Measurements from ENCODE around the gene ACTG2.

ACTG2 gene

DNA sequence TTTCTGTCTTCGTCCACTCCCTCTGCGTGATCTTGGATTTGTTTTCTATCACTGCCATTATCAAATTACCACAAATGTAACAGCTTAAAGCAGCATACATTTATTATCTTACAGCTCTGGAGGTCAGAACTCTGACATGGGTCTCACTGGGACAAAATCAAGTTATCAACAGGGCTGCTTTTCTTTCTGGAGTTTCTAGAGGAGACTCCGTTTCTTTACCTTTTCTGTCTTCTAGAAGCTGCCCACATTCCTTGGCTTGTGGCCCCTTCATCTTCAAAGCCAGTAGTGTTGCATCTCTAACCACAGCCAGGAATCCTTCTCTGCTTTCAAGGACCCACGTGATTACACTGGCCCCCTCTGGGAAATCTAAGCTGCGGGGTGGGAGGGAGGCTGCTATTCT is 70.0 kb downstream of the ACTG2 start:
- H3K27ac ChIP-seq, result no peak overlapping the region
- TF ChIP-seq, protein P1, sequence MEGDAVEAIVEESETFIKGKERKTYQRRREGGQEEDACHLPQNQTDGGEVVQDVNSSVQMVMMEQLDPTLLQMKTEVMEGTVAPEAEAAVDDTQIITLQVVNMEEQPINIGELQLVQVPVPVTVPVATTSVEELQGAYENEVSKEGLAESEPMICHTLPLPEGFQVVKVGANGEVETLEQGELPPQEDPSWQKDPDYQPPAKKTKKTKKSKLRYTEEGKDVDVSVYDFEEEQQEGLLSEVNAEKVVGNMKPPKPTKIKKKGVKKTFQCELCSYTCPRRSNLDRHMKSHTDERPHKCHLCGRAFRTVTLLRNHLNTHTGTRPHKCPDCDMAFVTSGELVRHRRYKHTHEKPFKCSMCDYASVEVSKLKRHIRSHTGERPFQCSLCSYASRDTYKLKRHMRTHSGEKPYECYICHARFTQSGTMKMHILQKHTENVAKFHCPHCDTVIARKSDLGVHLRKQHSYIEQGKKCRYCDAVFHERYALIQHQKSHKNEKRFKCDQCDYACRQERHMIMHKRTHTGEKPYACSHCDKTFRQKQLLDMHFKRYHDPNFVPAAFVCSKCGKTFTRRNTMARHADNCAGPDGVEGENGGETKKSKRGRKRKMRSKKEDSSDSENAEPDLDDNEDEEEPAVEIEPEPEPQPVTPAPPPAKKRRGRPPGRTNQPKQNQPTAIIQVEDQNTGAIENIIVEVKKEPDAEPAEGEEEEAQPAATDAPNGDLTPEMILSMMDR (conservative IDR thresholded peaks at IDR 0.05; ENCODE audit: low read depth), result no peak
- no peak for DNase-seq (ENCODE audit: low spot score)
- ChIA-PET POLR2A (ENCODE audit: low non-redundant PET) (no interaction called here), CTCF (no interaction called here)

DNA sequence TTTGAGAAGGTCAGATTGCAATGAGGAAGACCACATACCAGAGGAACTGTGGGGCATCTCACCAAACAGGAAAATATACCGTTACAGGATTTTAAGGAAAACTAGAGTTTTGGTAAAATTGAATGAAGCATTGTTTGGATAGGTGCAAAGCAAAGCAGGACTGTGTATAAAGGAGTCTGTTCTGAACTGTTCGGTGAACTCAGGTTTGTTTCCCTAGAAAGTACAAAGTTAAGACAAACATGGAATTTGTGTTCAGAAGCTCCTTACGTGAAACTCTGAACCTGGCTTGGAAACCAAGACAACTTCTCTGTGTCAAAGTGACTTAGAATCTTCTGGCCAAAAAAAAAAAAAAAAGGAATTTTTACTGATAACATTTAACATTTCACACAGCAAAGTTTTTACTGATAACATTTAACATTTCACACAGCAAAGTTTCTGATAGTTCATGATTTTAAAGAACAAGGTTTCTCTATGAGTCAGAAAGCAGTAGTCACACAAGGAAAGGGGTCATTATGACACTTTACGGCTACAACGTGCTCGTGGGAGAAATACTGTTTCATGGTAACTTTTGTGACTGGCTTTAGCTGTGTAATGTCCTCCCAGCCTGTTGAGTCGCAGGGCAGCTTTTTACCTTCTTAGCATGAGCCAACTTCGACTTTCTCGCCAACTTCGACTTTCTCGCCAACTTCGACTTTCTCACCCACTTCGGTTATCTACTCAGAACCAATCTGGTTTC is 70.7 kb downstream of the ACTG2 start:
- POLR2A ChIA-PET (ENCODE audit: low non-redundant PET), result no interaction called here
- H3K27ac ChIP-seq, result no peak overlapping the region
- DNase-seq (ENCODE audit: low spot score), result no peak
- TF ChIP-seq, protein P1 (conservative IDR thresholded peaks at IDR 0.05; ENCODE audit: low read depth), result no peak
- CTCF ChIA-PET, result no interaction called here

DNA sequence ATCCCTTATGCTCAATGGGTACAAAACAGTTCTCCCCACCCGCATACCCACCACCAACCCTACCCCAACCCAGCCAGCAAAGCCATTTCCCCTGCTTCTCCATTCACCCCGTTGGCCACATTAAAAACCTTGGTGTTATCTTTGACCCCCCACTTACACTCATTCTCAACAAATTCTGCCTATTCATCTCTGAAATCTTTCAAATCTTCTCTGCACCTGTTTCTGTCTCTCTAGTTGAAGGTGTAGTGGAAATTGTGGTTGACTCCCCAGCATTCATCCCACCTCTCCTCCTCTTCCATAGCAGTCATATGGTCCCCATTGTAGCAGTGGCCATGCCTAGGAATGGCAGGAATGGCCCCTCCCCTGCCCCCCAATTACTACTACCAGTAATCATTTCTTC is 71.4 kb downstream of the ACTG2 start:
- POLR2A ChIA-PET (ENCODE audit: low non-redundant PET), result no interaction called here
- DNase-seq (ENCODE audit: low spot score), result no peak
- CTCF ChIA-PET, result no interaction called here
- TF ChIP-seq, protein P1 (conservative IDR thresholded peaks at IDR 0.05; ENCODE audit: low read depth), result no peak
- H3K27ac ChIP-seq, result no peak overlapping the region

DNA sequence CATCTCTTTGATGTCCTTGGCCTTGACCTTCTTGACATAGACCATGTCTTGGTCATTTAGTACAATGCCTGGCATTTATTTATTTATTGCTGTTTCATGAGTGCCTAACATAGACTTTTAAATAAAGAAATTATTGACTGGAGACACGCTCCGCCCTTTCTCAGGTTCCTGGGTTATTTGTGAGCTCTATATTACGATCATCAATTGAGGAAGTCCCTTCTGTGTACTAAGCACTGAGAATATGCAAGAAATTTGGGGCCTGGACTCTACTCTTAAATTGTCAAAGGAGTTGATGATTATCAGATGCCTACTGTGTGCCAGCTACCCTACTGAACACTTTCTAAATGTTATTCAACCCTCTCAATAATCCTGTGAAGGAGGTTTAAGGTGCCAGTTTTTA is 72.2 kb downstream of the ACTG2 start:
- CTCF ChIA-PET, result no interaction called here
- POLR2A ChIA-PET (ENCODE audit: low non-redundant PET), result no interaction called here
- TF ChIP-seq, protein P1 (conservative IDR thresholded peaks at IDR 0.05; ENCODE audit: low read depth), result no peak
- no peak for DNase-seq (ENCODE audit: low spot score)
- H3K27ac ChIP-seq, result no peak overlapping the region

DNA sequence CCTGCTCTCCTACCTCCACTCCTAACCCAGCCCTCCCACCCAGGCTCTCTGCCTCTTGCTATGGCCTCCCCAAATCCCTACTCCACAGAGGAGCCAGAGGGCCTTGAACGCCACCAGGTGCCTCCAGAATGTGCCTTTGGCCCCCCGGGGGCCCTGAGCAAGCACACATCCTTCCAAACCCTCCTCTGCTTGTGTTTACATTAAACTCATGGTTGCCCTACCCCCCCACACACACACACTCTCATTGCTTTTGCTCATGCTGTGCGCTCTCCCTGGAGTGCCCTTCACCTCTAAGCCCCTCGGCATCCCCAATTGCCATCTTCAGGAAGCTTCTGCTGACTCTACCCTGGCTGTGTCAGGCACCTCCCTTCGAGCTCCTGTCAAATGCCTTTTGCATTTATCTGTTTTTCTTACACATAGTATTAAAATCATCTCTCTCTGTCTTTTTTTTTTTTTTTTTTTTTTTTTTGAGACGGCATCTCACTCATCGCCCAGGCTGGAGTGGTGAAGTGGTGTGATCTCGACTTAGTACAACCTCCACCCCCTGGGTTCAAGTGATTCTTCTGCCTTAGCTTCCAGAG is 75.6 kb downstream of the ACTG2 start:
- POLR2A ChIA-PET (ENCODE audit: low non-redundant PET), result no interaction called here
- no peak for DNase-seq (ENCODE audit: low spot score)
- no peak overlapping the region for H3K27ac ChIP-seq
- TF ChIP-seq, protein P1 (conservative IDR thresholded peaks at IDR 0.05; ENCODE audit: low read depth), result no peak
- CTCF ChIA-PET, result interaction anchor here (0.5 to 0.6 kb wide), 2 partner anchors 8 to 117 kb away, joined by 3 to 5 read pairs; no protein-coding TSS in a partner anchor

DNA sequence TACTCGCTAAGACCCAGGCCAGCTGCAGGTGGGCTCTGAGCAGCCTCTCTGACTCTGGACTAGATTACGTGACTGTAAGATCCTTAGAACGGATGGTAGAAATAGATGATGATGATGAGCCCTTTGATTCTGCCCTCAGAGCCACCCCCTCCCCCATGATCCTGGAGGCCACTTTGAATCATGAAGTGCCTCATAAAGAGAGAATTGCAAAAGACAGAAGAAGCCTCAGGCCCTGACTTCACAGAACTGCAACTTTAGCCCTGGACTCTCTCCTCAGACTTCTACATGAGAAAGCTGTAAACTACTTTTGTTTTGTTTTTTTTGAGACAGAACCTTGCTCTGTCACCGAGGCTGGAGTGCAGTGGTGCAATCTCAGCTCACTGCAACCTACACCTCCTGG is 76.5 kb downstream of the ACTG2 start:
- CTCF ChIA-PET, result interaction anchor here (0.6 kb wide), 1 partner anchor 9 kb away, joined by 5 read pairs; no protein-coding TSS in a partner anchor
- H3K27ac ChIP-seq, result no peak overlapping the region
- TF ChIP-seq, protein P1 (conservative IDR thresholded peaks at IDR 0.05; ENCODE audit: low read depth), result no peak
- no peak for DNase-seq (ENCODE audit: low spot score)
- POLR2A ChIA-PET (ENCODE audit: low non-redundant PET), result no interaction called here

Data from RWPE1 (cell line).